GM21360 (cell line): Measurements from ENCODE around the gene CCDC194.
A peak's percentile ranks its signal among the peaks of the same experiment; 100 is the strongest.

Experiments
- ATAC-seq: cut with Tn5 transposase; IDR thresholded peaks from one replicate; pipeline ENCODE4 v1.9.1; 2021; ENCODE audit warnings: mild to moderate bottlenecking, moderate library complexity; ENCODE audit not compliant: unreplicated experiment

The CCDC194 gene

GRCh38 chr19:17406046-17406886 lies 12.3 kb upstream of the CCDC194 start:
- peak; percentile 14 for ATAC-seq

GRCh38 chr19:17405250-17406045 lies 11.5 kb upstream of the CCDC194 start, which contains the start of gene BST2:
TSS of gene BST2 (minus strand) at chr19:17405630. CDS start at chr19:17405575, 55 bp downstream.
- peak; percentile 70 for ATAC-seq

- ATAC-seq = peak; percentile 21
Observed at GRCh38 chr19:17404621-17405249, 10.7 kb upstream of the CCDC194 start.

- no peak for ATAC-seq
Observed at GRCh38 chr19:17404015-17404414, 10.0 kb upstream of the CCDC194 start.

GRCh38 chr19:17402982-17403855 lies 9.2 kb upstream of the CCDC194 start:
- no peak for ATAC-seq

- ATAC-seq = no peak
Observed at GRCh38 chr19:17401628-17402027, 7.6 kb upstream of the CCDC194 start.

GRCh38 chr19:17398902-17399527 lies 5.0 kb upstream of the CCDC194 start:
- no peak for ATAC-seq

- no peak for ATAC-seq
Observed at GRCh38 chr19:17394891-17395415, 957 bp upstream of the CCDC194 start.

- ATAC-seq = no peak
Observed at GRCh38 chr19:17393002-17393401, 994 bp downstream of the CCDC194 start.

GRCh38 chr19:17391371-17392151 lies 2.4 kb downstream of the CCDC194 start:
- ATAC-seq = peak; percentile 14

GRCh38 chr19:17390665-17391370 lies 3.2 kb downstream of the CCDC194 start:
- ATAC-seq = peak; percentile 88

GRCh38 chr19:17389957-17390664 lies 3.9 kb downstream of the CCDC194 start:
- no peak for ATAC-seq

- ATAC-seq = no peak
Observed at GRCh38 chr19:17389288-17389687, 4.7 kb downstream of the CCDC194 start.

GRCh38 chr19:17385878-17386611 lies 8.0 kb downstream of the CCDC194 start:
- no peak for ATAC-seq

- no peak for ATAC-seq
Observed at GRCh38 chr19:17380426-17381138, 13.4 kb downstream of the CCDC194 start.

GRCh38 chr19:17379221-17379631 lies 14.8 kb downstream of the CCDC194 start:
- no peak for ATAC-seq
